HK-2 (cell line): ENCODE results near the gene RSAD1.
A peak's percentile ranks its signal among the peaks of the same experiment; 100 is the strongest.

ENCODE experiments used
- DNase-seq: peaks from one replicate; pipeline ENCODE4 v3.0.0-alpha.2; 2018; ENCODE audit not compliant: unreplicated experiment

The RSAD1 gene

DNA sequence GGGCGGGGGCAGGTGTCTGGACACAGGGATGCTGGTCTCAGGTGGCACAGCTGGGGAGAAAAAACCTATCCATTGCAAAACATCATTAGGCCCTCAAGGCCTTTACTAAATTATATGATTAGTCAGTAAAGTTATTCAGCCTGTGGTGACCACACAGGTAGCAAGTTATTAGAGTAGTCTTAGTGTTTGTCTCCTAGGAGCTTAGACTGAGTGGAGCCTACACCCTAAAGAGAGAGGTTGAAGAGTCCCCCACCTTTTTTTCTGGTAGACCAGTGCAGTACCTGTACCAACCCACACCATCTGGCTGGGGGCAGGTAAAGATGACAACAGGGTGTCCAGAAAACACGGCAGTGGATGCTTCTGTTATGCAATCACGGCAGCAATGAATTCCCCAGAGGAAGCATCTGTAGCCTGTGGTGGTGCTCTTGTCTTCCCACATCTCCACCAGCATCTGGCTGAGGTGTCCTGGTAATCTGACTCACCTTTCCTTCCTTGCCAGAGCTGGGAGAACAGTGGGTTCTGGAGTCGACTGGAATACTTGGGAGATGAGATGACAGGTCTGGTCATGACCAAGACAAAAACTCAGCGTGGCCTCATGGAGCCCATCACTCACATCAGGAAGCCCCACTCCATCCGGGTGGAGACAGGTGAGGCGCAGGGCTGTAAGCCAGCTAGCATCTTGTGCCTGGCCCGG, 40.6 kb downstream of the RSAD1 start:
- DNase-seq = no peak

GRCh38 chr17:50520483-50520882, 41.8 kb downstream of the RSAD1 start:
- DNase-seq = no peak

GRCh38 chr17:50521514-50521913, 42.9 kb downstream of the RSAD1 start:
- DNase-seq = no peak

DNA sequence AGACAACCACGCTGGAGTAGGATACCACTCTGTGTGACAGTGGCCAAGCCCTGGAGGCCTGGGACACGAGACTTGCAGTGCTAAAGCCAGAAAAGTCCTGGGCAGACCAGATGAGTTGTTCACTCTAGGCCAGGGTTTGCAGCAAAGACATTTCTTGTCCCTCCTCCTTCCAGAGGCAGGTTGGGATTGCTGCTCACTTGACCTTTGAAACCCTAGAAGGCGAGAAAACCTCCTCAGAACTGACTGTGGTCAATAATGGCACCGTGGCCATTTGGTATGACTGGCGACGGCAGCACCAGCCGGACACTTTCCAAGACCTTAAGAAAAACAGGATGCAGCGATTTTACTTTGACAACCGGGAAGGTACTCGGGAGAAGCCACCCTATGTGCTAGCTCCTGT, 44.1 kb downstream of the RSAD1 start:
- DNase-seq = no peak

GRCh38 chr17:50523208-50523607, 44.5 kb downstream of the RSAD1 start:
- DNase-seq = no peak

GRCh38 chr17:50524838-50525237, 46.2 kb downstream of the RSAD1 start:
- DNase-seq = no peak

DNA sequence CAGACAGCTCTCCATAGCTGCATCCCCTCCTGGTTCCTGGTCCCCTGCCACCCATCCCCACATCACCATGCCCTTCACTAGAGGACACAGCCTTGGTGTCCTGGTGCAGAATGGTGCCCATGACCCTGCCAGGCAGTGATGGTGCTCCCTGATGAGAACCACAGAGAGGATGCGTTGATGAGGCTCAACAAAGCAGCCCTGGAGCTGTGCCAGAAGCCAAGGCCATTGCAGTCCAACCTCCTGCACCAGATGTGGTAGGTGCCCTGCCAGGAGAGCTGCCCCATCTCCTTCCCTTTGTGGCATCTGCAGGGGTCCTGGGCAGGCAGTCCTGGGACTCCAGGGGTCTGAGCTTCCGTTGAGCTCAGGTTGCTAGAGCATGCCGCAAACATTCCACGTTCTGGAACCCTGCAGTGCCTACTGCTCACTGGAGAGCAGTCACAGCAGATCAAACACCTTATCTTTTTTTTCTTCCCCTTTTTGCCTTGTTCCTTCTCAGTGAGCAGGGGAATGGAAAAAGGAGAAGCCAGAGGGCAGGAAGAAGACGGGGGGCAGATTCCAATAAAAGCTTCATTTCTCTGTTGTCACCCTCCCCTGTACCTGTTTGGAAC, 48.6 kb downstream of the RSAD1 start:
- no peak for DNase-seq

- DNase-seq = no peak
These were observed 49.4 kb downstream of the RSAD1 start for GRCh38 chr17:50527949-50528474.

DNA sequence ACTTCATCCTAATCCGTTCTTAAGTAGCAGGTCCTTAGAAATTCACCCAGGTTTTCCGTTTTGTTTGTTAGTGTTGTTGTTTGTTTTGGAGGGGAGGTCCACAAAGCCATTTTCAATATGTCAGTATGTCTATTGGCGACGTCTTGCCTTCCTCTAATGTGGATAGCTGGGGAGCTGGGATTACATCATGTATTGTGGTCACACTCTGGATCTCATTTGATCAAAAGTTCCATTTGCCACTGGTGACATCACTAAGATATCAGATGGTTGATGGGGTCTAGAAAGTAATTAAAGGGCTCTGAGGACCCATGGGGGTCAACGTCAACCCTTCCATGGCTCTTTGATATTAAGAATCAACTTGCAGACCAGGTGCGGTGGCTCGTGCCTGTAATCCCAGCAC, 51.2 kb downstream of the RSAD1 start:
- DNase-seq = no peak

GRCh38 chr17:50531428-50532025, 52.9 kb downstream of the RSAD1 start:
- DNase-seq = no peak

DNA sequence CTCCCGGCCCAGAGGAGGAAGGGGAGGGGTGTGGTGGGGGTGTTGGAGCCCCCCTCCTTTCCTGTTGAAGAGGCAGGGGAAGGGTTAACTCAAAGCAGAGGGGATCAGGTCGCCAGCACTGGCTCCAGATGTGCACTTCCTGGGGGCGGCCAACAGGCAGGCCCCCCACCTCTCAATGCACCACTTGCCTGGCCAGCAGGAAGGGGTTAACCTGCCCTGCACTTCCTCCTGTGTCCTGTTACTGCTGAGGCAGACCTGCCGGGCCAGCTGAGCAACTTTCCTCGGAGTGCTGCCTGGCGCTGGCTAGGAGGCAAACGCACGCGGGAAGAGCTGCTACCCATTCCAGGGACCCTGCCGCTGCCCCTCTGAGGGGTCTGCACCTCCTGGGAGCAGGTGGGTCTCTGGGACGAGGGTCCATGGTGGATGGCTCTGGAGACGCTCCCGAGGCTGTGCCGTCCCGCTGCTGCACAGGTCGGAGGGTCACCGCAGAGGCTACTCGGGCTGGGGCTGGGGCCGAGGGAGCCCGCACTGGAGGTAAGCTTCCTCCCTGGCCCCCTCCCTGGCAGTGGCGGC, 53.9 kb downstream of the RSAD1 start, which contains the start of gene EPN3:
Gene EPN3 (plus strand): TSS at position 284 of the 573 bp plus-strand sequence. CDS start 3,822 bp downstream, outside the sequence.
- DNase-seq = no peak

DNA sequence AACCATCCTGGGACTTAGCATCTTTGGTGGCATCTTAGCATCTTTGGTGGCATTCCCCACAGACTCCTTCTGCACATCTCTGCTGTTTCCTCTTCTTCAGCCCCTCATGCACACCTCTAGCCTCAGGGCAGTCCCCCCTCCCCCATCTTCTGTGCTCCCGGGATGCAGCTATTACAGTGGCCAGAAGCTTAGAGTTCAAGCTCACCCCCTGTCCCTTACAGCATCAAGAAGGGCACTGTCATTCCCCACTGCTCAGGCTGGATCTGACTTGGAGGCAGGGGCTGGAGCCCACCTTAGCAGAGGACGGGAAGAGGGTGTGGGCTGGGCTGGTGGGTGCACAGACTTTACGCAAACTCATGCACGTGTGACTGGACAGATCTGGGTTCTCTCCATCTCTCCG, 54.5 kb downstream of the RSAD1 start:
- no peak for DNase-seq

DNA sequence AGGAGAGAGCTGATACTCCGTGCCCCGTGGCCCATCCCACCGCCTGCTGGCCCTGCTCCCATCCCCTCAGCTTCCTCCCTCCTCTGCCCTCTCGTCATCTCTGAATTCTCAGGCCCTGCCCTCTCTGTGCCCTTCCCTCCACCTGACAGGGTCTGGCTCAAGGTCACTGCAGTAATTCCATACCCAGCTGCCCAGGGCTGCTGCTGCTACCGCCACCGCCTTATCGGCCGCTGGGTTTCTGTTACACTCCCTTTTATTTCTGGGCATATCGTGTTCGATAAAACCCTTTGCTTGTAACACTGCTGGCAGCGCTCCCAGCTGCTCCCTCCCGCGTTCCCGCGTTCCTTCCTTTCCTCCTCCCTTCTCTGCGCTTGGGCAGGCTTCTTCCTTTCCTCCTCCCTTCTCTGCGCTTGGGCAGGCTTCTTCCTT, 55.1 kb downstream of the RSAD1 start:
- DNase-seq = peak; percentile 35

- DNase-seq = peak; percentile 57
These were observed 55.7 kb downstream of the RSAD1 start for GRCh38 chr17:50534222-50534978.

DNA sequence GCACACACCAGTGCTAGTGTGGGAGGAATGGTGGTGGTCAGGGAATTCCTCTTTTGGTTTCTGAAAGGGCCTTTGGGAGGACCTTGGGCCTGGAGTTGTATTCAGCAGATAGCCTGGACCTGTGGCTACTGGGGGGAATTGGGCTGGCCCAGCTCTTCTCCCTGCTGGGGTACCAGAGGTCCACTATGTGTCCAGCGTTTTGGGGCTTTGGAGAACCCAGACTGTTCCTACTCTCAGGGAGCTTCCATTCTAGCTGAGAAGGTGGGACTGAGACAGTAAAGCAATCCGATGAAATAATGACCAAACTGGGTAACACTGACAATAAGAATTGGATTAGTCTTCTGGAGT, 56.3 kb downstream of the RSAD1 start:
- no peak for DNase-seq

DNA sequence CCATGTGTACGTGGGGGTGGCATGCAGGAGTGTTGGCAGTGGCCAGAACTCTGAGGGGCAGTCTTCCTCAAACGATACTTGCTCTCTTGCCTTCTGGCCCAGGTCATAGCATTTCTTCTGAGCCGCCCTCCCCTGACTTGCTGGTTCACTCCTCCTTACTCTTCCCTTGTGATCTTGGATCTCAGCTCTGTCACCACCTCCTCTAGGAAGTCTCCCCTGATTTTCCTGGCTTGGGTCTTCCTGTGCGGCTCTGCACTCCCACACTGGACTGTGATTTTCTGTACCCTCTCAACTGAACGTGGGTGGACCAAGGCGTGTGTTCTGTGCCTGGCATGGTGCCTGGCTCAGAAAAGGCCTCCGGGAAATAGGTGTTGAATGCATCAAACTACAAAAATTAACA, 56.7 kb downstream of the RSAD1 start:
- DNase-seq = no peak
